ENCODE measurements around the gene TMEM30B. TPM values are rescaled to one million over a fixed set of nuclear protein-coding genes. Genes with fewer than 3 reads are reported as not detected.

Gene TMEM30B
- total and polyA plus RNA-seq, 2 experiments from 2014 or later: 0.35 to 1.7 TPM

GRCh38 chr14:61270714-61271113 is 10.4 kb downstream of the TMEM30B start:
- Histone ChIP-seq H3K4me1 (ENCODE audit: insufficient read depth) (peaks cover 16% of the 10 kb centered on the region; the same call in 1 of the 2 replicates), H3K79me2 (ENCODE audit: insufficient read depth) (no peaks in the 10 kb centered on the region), H3K36me3 (ENCODE audit: low read depth) (no peaks in the 10 kb centered on the region), H3K4me3 (no peak overlapping the region), H3K27me3 (replicated peaks; ENCODE audit: insufficient read depth) (no peaks in the 10 kb centered on the region), H3K9ac (no peak overlapping the region), H4K20me1 (ENCODE audit: insufficient read depth) (no peaks in the 10 kb centered on the region), H3K4me2 (ENCODE audit: unreplicated experiment) (no peak overlapping the region), H3K9me2 (ENCODE audit: insufficient read depth) (no peaks in the 10 kb centered on the region), H3K27ac (no peak overlapping the region), H3F3A (ENCODE audit: insufficient read depth) (0 out of 2 replicates have a peak, but pooled peaks cover 7% of the 10 kb centered on the region), H3K9me3 (ENCODE audit: low read depth) (no peaks in the 10 kb centered on the region), H2AFZ (no peak overlapping the region)
- DNase-seq: no peak
- no peak for TF ChIP-seq EZH2 (IDR thresholded peaks at IDR 0.05; ENCODE audit: insufficient read depth, poor library complexity, severe bottlenecking)
- TF ChIP-seq EZH2phosphoT487 (IDR thresholded peaks at IDR 0.05; ENCODE audit: insufficient read depth, low read depth): no peak
- WGBS, 2 experiments (ENCODE audit: low coverage in 1 of 2, low lambda C conversion rate in 2 of 2, missing lambda C conversion rate in 2 of 2): 68 to 73% methylated on average over 4 of the region's 4 CpGs
- in situ Hi-C loops (cut with MboI): no loop called here

DNA sequence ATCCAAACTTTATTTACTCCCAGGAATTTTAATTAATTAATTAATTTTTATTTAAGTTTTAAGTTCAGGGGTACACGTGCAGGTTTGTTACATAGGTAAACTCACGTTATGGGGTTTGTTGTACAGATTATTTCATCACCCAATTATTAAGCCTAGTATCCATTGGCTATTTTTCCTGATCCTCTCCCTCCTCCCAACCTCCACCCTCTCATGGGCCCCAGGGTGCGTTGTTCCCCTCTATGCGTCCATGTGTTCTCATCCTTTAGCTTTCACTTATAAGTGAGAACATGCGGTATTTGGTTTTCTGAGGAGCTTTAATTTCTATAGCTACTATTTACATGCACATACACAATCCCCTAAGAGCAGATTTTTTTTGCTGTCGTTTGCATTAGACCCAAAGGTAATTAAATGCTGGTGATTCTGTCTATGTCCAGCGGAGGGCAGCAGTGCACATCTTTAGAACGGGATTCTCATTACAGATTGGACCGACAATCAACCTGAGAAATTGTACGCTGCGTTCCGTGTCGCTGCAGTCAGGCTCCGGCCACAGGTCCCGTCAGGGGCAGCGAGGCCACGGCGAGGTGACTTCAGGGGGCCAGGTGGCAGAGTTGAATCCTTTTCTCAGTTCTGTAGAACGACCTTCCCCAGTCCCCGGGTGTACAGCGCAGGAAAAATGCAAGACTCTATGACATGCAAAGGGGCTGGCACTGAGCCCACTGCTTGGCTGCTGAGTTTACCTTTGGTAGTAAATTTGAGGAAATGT is 11.6 kb downstream of the TMEM30B start:
- peak overlapping the region; percentile 95 for H3K4me2 ChIP-seq (ENCODE audit: unreplicated experiment)
- in situ Hi-C loops (cut with MboI): no loop called here

GRCh38 chr14:61268812-61269211 is 12.3 kb downstream of the TMEM30B start:
- no peak overlapping the region for H2AFZ ChIP-seq
- no peaks in the 10 kb centered on the region for H4K20me1 ChIP-seq (ENCODE audit: insufficient read depth)
- H3K79me2 ChIP-seq (ENCODE audit: insufficient read depth): no peaks in the 10 kb centered on the region
- no peaks in the 10 kb centered on the region for H3K9me2 ChIP-seq (ENCODE audit: insufficient read depth)
- H3K4me3 ChIP-seq: no peak overlapping the region
- 0 out of 2 replicates have a peak, but pooled peaks cover 7% of the 10 kb centered on the region for H3F3A ChIP-seq (ENCODE audit: insufficient read depth)
- H3K4me2 ChIP-seq (ENCODE audit: unreplicated experiment): no peak overlapping the region
- no peaks in the 10 kb centered on the region for H3K36me3 ChIP-seq (ENCODE audit: low read depth)
- no peak overlapping the region for H3K9ac ChIP-seq
- peaks cover 16% of the 10 kb centered on the region; the same call in 1 of the 2 replicates for H3K4me1 ChIP-seq (ENCODE audit: insufficient read depth)
- no peaks in the 10 kb centered on the region for H3K9me3 ChIP-seq (ENCODE audit: low read depth)
- TF ChIP-seq EZH2 (IDR thresholded peaks at IDR 0.05; ENCODE audit: insufficient read depth, poor library complexity, severe bottlenecking) (no peak), EZH2phosphoT487 (IDR thresholded peaks at IDR 0.05; ENCODE audit: insufficient read depth, low read depth) (no peak)
- peak; percentile 19 for DNase-seq
- H3K27me3 ChIP-seq (replicated peaks; ENCODE audit: insufficient read depth): no peaks in the 10 kb centered on the region
- 5 to 13% methylated on average over 1 of the region's 1 CpG for WGBS, 2 experiments (ENCODE audit: low coverage in 1 of 2, low lambda C conversion rate in 2 of 2, missing lambda C conversion rate in 2 of 2)
- no peak overlapping the region for H3K27ac ChIP-seq
- in situ Hi-C loops (cut with MboI): no loop called here

More for the DNA sequence above, 11.6 kb downstream of the TMEM30B start:
- no peak for TF ChIP-seq EZH2 (IDR thresholded peaks at IDR 0.05; ENCODE audit: insufficient read depth, poor library complexity, severe bottlenecking)
- no peak for TF ChIP-seq EZH2phosphoT487 (IDR thresholded peaks at IDR 0.05; ENCODE audit: insufficient read depth, low read depth)
- 14 to 19% methylated on average over 21 of the region's 21 CpGs for WGBS, 2 experiments (ENCODE audit: low coverage in 1 of 2, low lambda C conversion rate in 2 of 2, missing lambda C conversion rate in 2 of 2)
- Histone ChIP-seq H3K79me2 (ENCODE audit: insufficient read depth) (no peaks in the 10 kb centered on the region), H3K9me2 (ENCODE audit: insufficient read depth) (no peaks in the 10 kb centered on the region), H3F3A (ENCODE audit: insufficient read depth) (0 out of 2 replicates have a peak, but pooled peaks cover 7% of the 10 kb centered on the region), H3K9me3 (ENCODE audit: low read depth) (no peaks in the 10 kb centered on the region), H2AFZ (peak overlapping the region; percentile 80), H3K9ac (no peak overlapping the region), H3K36me3 (ENCODE audit: low read depth) (no peaks in the 10 kb centered on the region), H3K27me3 (replicated peaks; ENCODE audit: insufficient read depth) (no peaks in the 10 kb centered on the region), H3K4me3 (peak overlapping the region; percentile 66), H3K4me1 (ENCODE audit: insufficient read depth) (peaks cover 16% of the 10 kb centered on the region; the same call in 1 of the 2 replicates), H3K27ac (no peak overlapping the region), H4K20me1 (ENCODE audit: insufficient read depth) (no peaks in the 10 kb centered on the region)
- peak; percentile 82 for DNase-seq

GRCh38 chr14:61266891-61267740 is 14.0 kb downstream of the TMEM30B start:
- no peaks in the 10 kb centered on the region for H3K9me3 ChIP-seq (ENCODE audit: low read depth)
- H3K27me3 ChIP-seq (replicated peaks; ENCODE audit: insufficient read depth): no peaks in the 10 kb centered on the region
- no peaks in the 10 kb centered on the region for H3K79me2 ChIP-seq (ENCODE audit: insufficient read depth)
- peak overlapping the region; percentile 35 for H2AFZ ChIP-seq
- H3K36me3 ChIP-seq (ENCODE audit: low read depth): no peaks in the 10 kb centered on the region
- peaks cover 20% of the 10 kb centered on the region for H3K4me1 ChIP-seq (ENCODE audit: insufficient read depth)
- DNase-seq: peak; percentile 46
- H3K4me3 ChIP-seq: peak overlapping the region; percentile 50
- no peak overlapping the region for H3K9ac ChIP-seq
- 14 to 18% methylated on average over 11 of the region's 11 CpGs for WGBS, 2 experiments (ENCODE audit: low coverage in 1 of 2, low lambda C conversion rate in 2 of 2, missing lambda C conversion rate in 2 of 2)
- no peaks in the 10 kb centered on the region for H4K20me1 ChIP-seq (ENCODE audit: insufficient read depth)
- H3F3A ChIP-seq (ENCODE audit: insufficient read depth): 0 out of 2 replicates have a peak, but pooled peaks cover 7% of the 10 kb centered on the region
- no peak overlapping the region for H3K27ac ChIP-seq
- peak overlapping the region; percentile 56 for H3K4me2 ChIP-seq (ENCODE audit: unreplicated experiment)
- in situ Hi-C loops (cut with MboI): no loop called here
- no peak for TF ChIP-seq EZH2phosphoT487 (IDR thresholded peaks at IDR 0.05; ENCODE audit: insufficient read depth, low read depth)
- no peak for TF ChIP-seq EZH2 (IDR thresholded peaks at IDR 0.05; ENCODE audit: insufficient read depth, poor library complexity, severe bottlenecking)
- no peaks in the 10 kb centered on the region for H3K9me2 ChIP-seq (ENCODE audit: insufficient read depth)

All from GM23248 (cell line).